GM21360 (cell line): Measurements from ENCODE around the gene DCTN1.
A peak's percentile ranks its signal among the peaks of the same experiment; 100 is the strongest.
"Not testable (repeated sequence)": the region's sequence is repeated elsewhere in the genome, so short reads cannot be mapped to it uniquely, and the experiment has no call there.

Experiments used
- ATAC-seq: cut with Tn5 transposase; IDR thresholded peaks from one replicate; pipeline ENCODE4 v1.9.1; 2021; ENCODE audit warnings: mild to moderate bottlenecking, moderate library complexity; ENCODE audit not compliant: unreplicated experiment

DCTN1 gene

GRCh38 chr2:74379851-74380789 is at the start of gene DCTN1:
Gene DCTN1, minus strand, starts transcription at chr2:74380311. Its CDS starts 274 bp downstream, at chr2:74380037.
- no peak for ATAC-seq

GRCh38 chr2:74428675-74429074 is 48.6 kb upstream of the DCTN1 start:
- ATAC-seq, result no peak

GRCh38 chr2:74427551-74427950 is 47.4 kb upstream of the DCTN1 start:
- ATAC-seq, result no peak

- no peak for ATAC-seq
These were observed 46.2 kb upstream of the DCTN1 start for GRCh38 chr2:74426181-74426758.

GRCh38 chr2:74425523-74425922 is 45.4 kb upstream of the DCTN1 start:
- ATAC-seq, result no peak

GRCh38 chr2:74424995-74425406 is 44.9 kb upstream of the DCTN1 start:
- ATAC-seq, result no peak

- no peak for ATAC-seq
These were observed 44.3 kb upstream of the DCTN1 start for GRCh38 chr2:74424139-74424992.

- no peak for ATAC-seq
These were observed 43.4 kb upstream of the DCTN1 start for GRCh38 chr2:74423231-74424095.

- peak; percentile 80 for ATAC-seq
These were observed 41.2 kb upstream of the DCTN1 start, which contains the start of the genes C2orf81 and WDR54 for GRCh38 chr2:74421221-74421870. Gene C2orf81, minus strand, starts transcription at chr2:74421619. Its CDS starts 59 bp downstream, at chr2:74421560. Gene WDR54, plus strand, starts transcription at chr2:74421730. Its CDS starts 424 bp downstream, at chr2:74422154.

GRCh38 chr2:74420443-74421103 is 40.5 kb upstream of the DCTN1 start:
- ATAC-seq, result not testable (repeated sequence)

- ATAC-seq, result no peak
These were observed 39.9 kb upstream of the DCTN1 start for GRCh38 chr2:74420006-74420405.

- no peak for ATAC-seq
These were observed 39.2 kb upstream of the DCTN1 start for GRCh38 chr2:74419345-74419744.

GRCh38 chr2:74418312-74418711 is 38.2 kb upstream of the DCTN1 start:
- no peak for ATAC-seq

- no peak for ATAC-seq
These were observed 37.7 kb upstream of the DCTN1 start for GRCh38 chr2:74417763-74418162.

GRCh38 chr2:74417197-74417596 is 37.1 kb upstream of the DCTN1 start:
- no peak for ATAC-seq

GRCh38 chr2:74416778-74417177 is 36.7 kb upstream of the DCTN1 start:
- no peak for ATAC-seq

- ATAC-seq, result no peak
These were observed 35.8 kb upstream of the DCTN1 start for GRCh38 chr2:74415762-74416395.

- ATAC-seq, result no peak
These were observed 35.0 kb upstream of the DCTN1 start for GRCh38 chr2:74414881-74415761.
